Sigmoid colon (tissue), 7 donors: ENCODE data around the gene TMEM59L. TPM values are rescaled to one million over a fixed set of nuclear protein-coding genes. Genes with fewer than 3 reads are reported as not detected.

Source experiments
- DNase-seq: peaks from one replicate; pipeline ENCODE4 v3.0.0-alpha.2; 2019
- H3K27ac ChIP-seq, 4 donors: fragments of 200-600 bp; sonication (generic); one replicate each; pipeline ENCODE4 v1.5.1; 2016 to 2019; ENCODE audit warnings: mild to moderate bottlenecking in 1 of 4
- H3K27me3 ChIP-seq, 3 donors: fragments of 200-600 bp; sonication (generic); one replicate each; pipeline ENCODE4 v1.5.1; 2019; ENCODE audit warnings: mild to moderate bottlenecking in 1 of 3
- H3K36me3 ChIP-seq, 4 donors: fragments of 200-600 bp; sonication (generic); one replicate each; pipeline ENCODE4 v1.5.1; 2016 to 2019
- H3K4me1 ChIP-seq, 4 donors: fragments of 200-600 bp; sonication (generic); one replicate each; pipeline ENCODE4 v1.5.1; 2017 to 2019
- H3K4me3 ChIP-seq, 4 donors: fragments of 200-600 bp; sonication (generic); one replicate each; pipeline ENCODE4 v1.5.1; 2017 to 2019; ENCODE audit warnings: mild to moderate bottlenecking in 2 of 4, moderate library complexity in 1 of 4
- H3K9me3 ChIP-seq, 4 donors: fragments of 200-600 bp in 3 of 4; sonication (generic) in 3 of 4; one replicate each; pipeline versions ENCODE4 v1.5.1 to v1.6.1; 2013 to 2019
- CTCF ChIP-seq, 4 experiments: fragments of 450-650 bp in 3 of 4; fragments of 200-600 bp in 1 of 4; IDR thresholded peaks; one replicate each; pipeline ENCODE4 v1.5.1; 2016 to 2019; ENCODE audit warnings: antibody characterized with exemption in 4 of 4, mild to moderate bottlenecking in 3 of 4, moderate library complexity in 2 of 4
- EP300 ChIP-seq, 4 donors: sonication (generic); formaldehyde crosslinking; IDR thresholded peaks; one replicate each; pipeline ENCODE4 v1.6.1; 2017; ENCODE audit warnings: antibody characterized with exemption in 4 of 4
- POLR2A ChIP-seq, 2 donors: fragments of 450-650 bp; IDR thresholded peaks; one replicate each; pipeline ENCODE4 v1.6.1; 2016; ENCODE audit warnings: antibody characterized with exemption in 2 of 2, mild to moderate bottlenecking in 2 of 2, moderate library complexity in 2 of 2
- POLR2AphosphoS5 ChIP-seq, 4 donors: sonication (generic); formaldehyde crosslinking; IDR thresholded peaks; one replicate each; pipeline ENCODE4 v1.6.1; 2017; ENCODE audit warnings: antibody characterized with exemption in 4 of 4
- WGBS, 2 donors: extraction: QIAGEN DNeasy Blood & Tissue Kit; methylation state at CpG; one replicate each; pipeline ENCODE4 v1.1.7; 2013; 5-methylcytosine and 5-hydroxymethylcytosine counted together
- intact Hi-C: fragments of 100-400 bp; cut with DNase I; formaldehyde crosslinking; loops from one replicate; pipeline ENCODE4 v1.15.1; 2023
- polyA plus RNA-seq, 3 donors: library from polyadenylated mRNA; stranded (reverse); fragments of 200-250 nt; gene quantifications; one replicate each; pipeline ENCODE4 v1.2.3, GENCODE V29; 2013
- total RNA-seq, 4 donors: library from RNA; depleted of rRNA; stranded (reverse); fragments of >200 nt; gene quantifications; one replicate each; pipeline ENCODE4 v1.1.0, GENCODE V29; 2016
- donor health status: healthy with polysubstance abuse.
- donor health status: Bipolar disorder and iron deficiency.
- donor health status: healthy.

The TMEM59L gene
- total and polyA plus RNA-seq, 7 donors = 0.82 to 6.4 (median 5.0) TPM; not detected in 2

- TF ChIP-seq EP300 (IDR thresholded peaks at IDR 0.05) (no peak), POLR2A (IDR thresholded peaks at IDR 0.05) (no peak), POLR2AphosphoS5 (IDR thresholded peaks at IDR 0.05) (no peak), CTCF (IDR thresholded peaks at IDR 0.05) (no peak)
- Histone ChIP-seq H3K36me3 (no peaks in the 10 kb centered on the region), H3K27ac (peak overlapping the region; percentile 86 to 94 (median 90)), H3K9me3 (no peaks in the 10 kb centered on the region), H3K4me3 (peak overlapping the region; percentile 72 to 97 (median 92)), H3K4me1 (peaks cover 0 to 26% (median 21%) of the 10 kb centered on the region in 4 donors), H3K27me3 (no peaks in the 10 kb centered on the region)
- intact Hi-C loops = loop anchor here (2.0 to 5.0 kb wide), 2 partner anchors 46 to 551 kb away; partner anchors contain the start of gene CRTC1
- 1% methylated on average over 44 of the region's 44 CpGs for WGBS, 2 donors
- DNase-seq = peak; percentile 99
Measured at GRCh38 chr19:18636183-18636968, 23.7 kb downstream of the TMEM59L start.

- DNase-seq = no peak
- Histone ChIP-seq H3K36me3 (no peaks in the 10 kb centered on the region), H3K4me1 (peaks cover 0 to 26% (median 21%) of the 10 kb centered on the region in 4 donors), H3K9me3 (no peaks in the 10 kb centered on the region), H3K4me3 (peak within 1 kb of the TSS; percentile 72 to 97 (median 92)), H3K27me3 (no peaks in the 10 kb centered on the region), H3K27ac (peak within 1 kb of the TSS; percentile 86 to 94 (median 90))
- WGBS, 2 donors = 3 to 5% methylated on average over 47 of the region's 47 CpGs
- TF ChIP-seq EP300 (IDR thresholded peaks at IDR 0.05) (no peak), POLR2A (IDR thresholded peaks at IDR 0.05) (peak; percentile 35 to 45), POLR2AphosphoS5 (IDR thresholded peaks at IDR 0.05) (peak; percentile 81 to 91 (median 86)), CTCF (IDR thresholded peaks at IDR 0.05) (no peak)
- intact Hi-C loops = loop anchor here (2.0 to 5.0 kb wide), 2 partner anchors 46 to 550 kb away; partner anchors contain the start of gene CRTC1
Measured at GRCh38 chr19:18636969-18637629, 24.4 kb downstream of the TMEM59L start, which contains the start of gene KLHL26. Gene KLHL26 (plus strand): TSS chr19:18637028. CDS start chr19:18637055, 27 bp downstream.

- WGBS, 2 donors = 13 to 47% methylated on average over 3 of the region's 3 CpGs
- intact Hi-C loops = loop anchor here (2.0 to 5.0 kb wide), 2 partner anchors 45 to 549 kb away; partner anchors contain the start of gene CRTC1
- Histone ChIP-seq H3K9me3 (no peaks in the 10 kb centered on the region), H3K4me1 (peaks cover 0 to 26% (median 21%) of the 10 kb centered on the region in 4 donors), H3K4me3 (peak overlapping the region; percentile 72 to 97 (median 92)), H3K27ac (peak overlapping the region; percentile 86 to 94 (median 90)), H3K27me3 (no peaks in the 10 kb centered on the region), H3K36me3 (no peaks in the 10 kb centered on the region)
- no peak for TF ChIP-seq EP300 (IDR thresholded peaks at IDR 0.05)
- no peak for TF ChIP-seq POLR2AphosphoS5 (IDR thresholded peaks at IDR 0.05)
- TF ChIP-seq CTCF (IDR thresholded peaks at IDR 0.05) = no peak
- TF ChIP-seq POLR2A (IDR thresholded peaks at IDR 0.05) = no peak
- no peak for DNase-seq
Measured at GRCh38 chr19:18637673-18638630, 25.3 kb downstream of the TMEM59L start.

GRCh38 chr19:18639706-18640243 lies 27.1 kb downstream of the TMEM59L start:
- Histone ChIP-seq H3K4me1 (peaks cover 0 to 34% (median 25%) of the 10 kb centered on the region in 4 donors), H3K36me3 (no peaks in the 10 kb centered on the region), H3K27ac (no peak overlapping the region), H3K4me3 (no peak overlapping the region), H3K9me3 (no peaks in the 10 kb centered on the region), H3K27me3 (no peaks in the 10 kb centered on the region)
- no peak for TF ChIP-seq CTCF (IDR thresholded peaks at IDR 0.05)
- TF ChIP-seq POLR2A (IDR thresholded peaks at IDR 0.05) = no peak
- TF ChIP-seq EP300 (IDR thresholded peaks at IDR 0.05) = no peak
- TF ChIP-seq POLR2AphosphoS5 (IDR thresholded peaks at IDR 0.05) = no peak
- DNase-seq = no peak
- 75 to 76% methylated on average over 8 of the region's 8 CpGs for WGBS, 2 donors
- intact Hi-C loops = loop anchor here (5.0 kb wide), 1 partner anchor 548 kb away; no protein-coding TSS in a partner anchor
